SU-DHL-6 (cell line): ENCODE results near the gene SLC45A3.

Source experiments
- H2AFZ ChIP-seq: fragments of 200-600 bp; sonication (generic); 2 replicates; pipeline ENCODE4 v1.6.1; 2014; ENCODE audit warnings: low read depth, mild to moderate bottlenecking, moderate library complexity, mixed read lengths, antibody characterized with exemption, low read length; ENCODE audit not compliant: severe bottlenecking
- H3F3A ChIP-seq: fragments of 200-600 bp; shearing (Covaris generic); 2 replicates; pipeline ENCODE4 v1.6.0; 2016; ENCODE audit warnings: antibody characterized with exemption, mild to moderate bottlenecking; ENCODE audit not compliant: insufficient read depth
- H3K27ac ChIP-seq: fragments of 200-600 bp; sonication (generic); 2 replicates; pipeline ENCODE4 v1.5.1; 2016; ENCODE audit warnings: low read depth, mild to moderate bottlenecking, low read length, moderate library complexity, mixed read lengths
- H3K27me3 ChIP-seq: fragments of 200-600 bp; sonication (generic), shearing (Covaris generic); 2 replicates; pipeline ENCODE4 v1.6.0; 2014; ENCODE audit warnings: mild to moderate bottlenecking, low read length
- H3K36me3 ChIP-seq: fragments of 200-600 bp; sonication (generic); 2 replicates; pipeline ENCODE4 v1.6.1; 2014; ENCODE audit warnings: mild to moderate bottlenecking, low read length, mixed read lengths
- H3K4me2 ChIP-seq: fragments of 300-600, 200-600 bp; shearing (Covaris generic), sonication (generic); 2 replicates; pipeline ENCODE4 v1.6.0; 2014; ENCODE audit warnings: low read length, low read depth, mild to moderate bottlenecking; ENCODE audit not compliant: poor library complexity, severe bottlenecking
- H3K4me3 ChIP-seq: fragments of 200-600 bp; sonication (generic); 2 replicates; pipeline ENCODE4 v1.5.1; 2014; ENCODE audit warnings: antibody characterized with exemption, low read length, mild to moderate bottlenecking, mixed read lengths; ENCODE audit not compliant: insufficient read depth, poor library complexity, severe bottlenecking
- H3K79me2 ChIP-seq: fragments of 200-600 bp; sonication (generic); 2 replicates; pipeline ENCODE4 v1.6.1; 2014; ENCODE audit warnings: mild to moderate bottlenecking, low read length, moderate library complexity; ENCODE audit not compliant: insufficient read depth
- H3K9ac ChIP-seq: fragments of 200-600 bp; sonication (generic); 2 replicates; pipeline ENCODE4 v1.7.0; 2014; ENCODE audit warnings: mild to moderate bottlenecking, low read length
- H3K9me2 ChIP-seq: fragments of 200-600 bp; sonication (generic); replicated peaks from 2 replicates; pipeline ENCODE4 v1.6.1; 2014; ENCODE audit warnings: low read length; ENCODE audit not compliant: insufficient read depth
- H3K9me3 ChIP-seq: fragments of 200-600 bp; sonication (generic); 2 replicates; pipeline ENCODE4 v1.6.1; 2014; ENCODE audit warnings: low read length, mixed read lengths; ENCODE audit not compliant: insufficient read depth
- H4K20me1 ChIP-seq: fragments of 200-600 bp; sonication (generic); 2 replicates; pipeline ENCODE4 v1.6.1; 2014; ENCODE audit warnings: low read depth, mild to moderate bottlenecking, antibody characterized with exemption, low read length, moderate library complexity, mixed read lengths
- EZH2phosphoT487 ChIP-seq: fragments of 200-600 bp; sonication (generic), shearing (Covaris generic); conservative IDR thresholded peaks from 2 replicates; pipeline ENCODE4 v1.6.1; 2018; ENCODE audit warnings: mild to moderate bottlenecking, antibody characterized with exemption, low read length, moderate library complexity, mixed read lengths
- TF ChIP-seq, protein P1 (sequence below): fragments of 200-600 bp; sonication (generic); IDR thresholded peaks from one replicate; pipeline ENCODE4 v1.5.1; 2017; ENCODE audit warnings: antibody characterized with exemption, mild to moderate bottlenecking, low read length, moderate library complexity; ENCODE audit not compliant: insufficient read depth, poor library complexity, severe bottlenecking

SLC45A3 gene

DNA sequence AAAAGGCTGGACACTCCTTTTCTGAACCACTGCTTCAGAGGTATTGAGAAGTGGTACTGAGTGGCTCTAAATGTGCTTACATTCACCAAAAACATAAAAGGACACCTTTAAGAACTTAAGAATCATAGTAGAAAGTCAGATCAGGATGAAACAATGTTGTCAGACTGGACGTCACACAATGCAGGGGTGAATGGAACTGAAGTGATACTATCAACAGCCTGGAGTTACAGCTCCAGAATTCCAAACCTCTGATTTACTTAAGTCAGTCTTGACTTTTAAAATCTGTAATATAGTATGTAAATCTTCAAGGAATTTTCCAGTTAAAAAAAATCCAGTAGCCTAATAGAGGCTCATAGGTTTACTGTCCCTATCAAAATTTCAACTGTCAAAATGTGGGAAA lies 67.8 kb downstream of the SLC45A3 start:
- Histone ChIP-seq H4K20me1 (peaks cover 5% of the 10 kb centered on the region; the same call in 1 of the 2 replicates), H3K9ac (no peak overlapping the region), H3K4me3 (no peak overlapping the region), H3K9me2 (no peaks in the 10 kb centered on the region), H3K27me3 (no peaks in the 10 kb centered on the region), H3F3A (peaks cover 24% of the 10 kb centered on the region; the same call in 1 of the 2 replicates), H3K36me3 (peaks cover 85% of the 10 kb centered on the region), H3K4me2 (no peak overlapping the region), H3K27ac (no peak overlapping the region), H3K9me3 (no peaks in the 10 kb centered on the region), H3K79me2 (peaks cover 84% of the 10 kb centered on the region), H2AFZ (no peak overlapping the region)
- no peak for TF ChIP-seq EZH2phosphoT487
- TF ChIP-seq, protein P1, sequence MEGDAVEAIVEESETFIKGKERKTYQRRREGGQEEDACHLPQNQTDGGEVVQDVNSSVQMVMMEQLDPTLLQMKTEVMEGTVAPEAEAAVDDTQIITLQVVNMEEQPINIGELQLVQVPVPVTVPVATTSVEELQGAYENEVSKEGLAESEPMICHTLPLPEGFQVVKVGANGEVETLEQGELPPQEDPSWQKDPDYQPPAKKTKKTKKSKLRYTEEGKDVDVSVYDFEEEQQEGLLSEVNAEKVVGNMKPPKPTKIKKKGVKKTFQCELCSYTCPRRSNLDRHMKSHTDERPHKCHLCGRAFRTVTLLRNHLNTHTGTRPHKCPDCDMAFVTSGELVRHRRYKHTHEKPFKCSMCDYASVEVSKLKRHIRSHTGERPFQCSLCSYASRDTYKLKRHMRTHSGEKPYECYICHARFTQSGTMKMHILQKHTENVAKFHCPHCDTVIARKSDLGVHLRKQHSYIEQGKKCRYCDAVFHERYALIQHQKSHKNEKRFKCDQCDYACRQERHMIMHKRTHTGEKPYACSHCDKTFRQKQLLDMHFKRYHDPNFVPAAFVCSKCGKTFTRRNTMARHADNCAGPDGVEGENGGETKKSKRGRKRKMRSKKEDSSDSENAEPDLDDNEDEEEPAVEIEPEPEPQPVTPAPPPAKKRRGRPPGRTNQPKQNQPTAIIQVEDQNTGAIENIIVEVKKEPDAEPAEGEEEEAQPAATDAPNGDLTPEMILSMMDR = no peak

DNA sequence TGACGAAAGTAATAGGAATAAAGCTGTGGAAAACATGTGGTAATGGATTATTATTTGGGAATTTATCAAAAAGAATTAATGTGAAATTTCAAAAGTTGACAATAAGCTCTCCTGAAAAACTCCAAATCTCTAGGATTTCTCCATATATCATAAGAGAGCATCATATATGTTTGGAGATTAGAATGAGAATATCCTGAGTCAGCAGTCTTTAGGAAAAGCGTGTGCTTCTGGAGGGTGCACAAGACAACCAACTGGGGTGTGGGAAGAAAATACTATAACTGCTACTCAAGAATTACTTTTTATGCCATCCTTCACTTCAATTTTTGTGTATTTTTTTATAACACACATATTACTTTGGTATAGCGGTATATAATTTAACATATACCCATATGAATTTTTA lies 68.2 kb downstream of the SLC45A3 start:
- peaks cover 5% of the 10 kb centered on the region; the same call in 1 of the 2 replicates for H4K20me1 ChIP-seq
- no peaks in the 10 kb centered on the region for H3K9me3 ChIP-seq
- peaks cover 24% of the 10 kb centered on the region; the same call in 1 of the 2 replicates for H3F3A ChIP-seq
- H3K4me3 ChIP-seq = no peak overlapping the region
- TF ChIP-seq, protein P1 = no peak
- no peak for TF ChIP-seq EZH2phosphoT487
- no peaks in the 10 kb centered on the region for H3K27me3 ChIP-seq
- peaks cover 86% of the 10 kb centered on the region for H3K79me2 ChIP-seq
- H3K27ac ChIP-seq = no peak overlapping the region
- no peak overlapping the region for H3K9ac ChIP-seq
- no peak overlapping the region for H3K4me2 ChIP-seq
- H2AFZ ChIP-seq = no peak overlapping the region
- no peaks in the 10 kb centered on the region for H3K9me2 ChIP-seq
- H3K36me3 ChIP-seq = peaks cover 82% of the 10 kb centered on the region

DNA sequence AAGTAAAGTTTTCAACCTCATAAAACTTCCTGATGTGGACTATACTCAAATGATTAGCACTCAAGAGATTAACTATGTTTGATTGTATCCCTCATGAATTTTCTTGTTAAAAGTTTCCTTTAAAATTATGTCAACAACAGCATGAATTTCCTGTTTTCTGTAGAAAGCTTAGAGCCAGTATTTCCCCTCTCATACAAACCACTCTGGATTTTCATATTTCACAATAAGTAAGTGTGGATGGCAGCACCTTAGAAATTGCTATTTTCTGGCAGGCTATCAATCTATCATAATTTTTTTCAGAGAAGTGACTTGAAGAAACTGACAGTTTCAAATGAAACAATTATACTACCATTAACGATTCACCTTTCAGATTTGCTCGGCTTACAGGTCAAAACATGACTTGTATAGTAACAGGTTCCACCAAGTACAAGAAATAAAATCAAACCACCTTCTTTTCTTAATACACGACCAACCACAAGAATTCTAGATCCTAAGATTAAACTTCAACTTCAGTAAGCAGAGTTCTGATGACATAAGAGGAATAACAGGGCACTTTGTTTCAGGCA lies 69.3 kb downstream of the SLC45A3 start:
- TF ChIP-seq, protein P1 = no peak
- TF ChIP-seq EZH2phosphoT487 = no peak
- Histone ChIP-seq H3K4me3 (no peak overlapping the region), H3F3A (peaks cover 17% of the 10 kb centered on the region; the same call in 1 of the 2 replicates), H3K27ac (no peak overlapping the region), H3K9me2 (no peaks in the 10 kb centered on the region), H3K9me3 (no peaks in the 10 kb centered on the region), H3K36me3 (peaks cover 71% of the 10 kb centered on the region), H3K79me2 (peaks cover 82% of the 10 kb centered on the region), H2AFZ (no peak overlapping the region), H4K20me1 (peaks cover 5% of the 10 kb centered on the region; the same call in 1 of the 2 replicates), H3K9ac (no peak overlapping the region), H3K27me3 (no peaks in the 10 kb centered on the region), H3K4me2 (no peak overlapping the region)
